Small intestine (tissue), 7 donors: Measurements from ENCODE around the gene BIRC3. TPM values are rescaled to one million over a fixed set of nuclear protein-coding genes. Genes with fewer than 3 reads are reported as not detected.

ENCODE experiments used
- DNase-seq, 2 donors: peaks; one replicate each; pipeline versions ENCODE4 v3.0.0 to v3.0.0-alpha.2; 2013
- FAIRE-seq: peaks from 2 replicates; lab custom pipeline; 2012; peaks lifted over from hg19 to GRCh38; lab: Jason Lieb, UNC
- H3K27ac ChIP-seq, 3 donors: one replicate each; pipeline ENCODE4 v1.5.1; 2013; ENCODE audit warnings: low read length in 2 of 3, mild to moderate bottlenecking in 2 of 3, control low read depth in 1 of 3, inconsistent platforms in 1 of 3, low read depth in 1 of 3, moderate library complexity in 1 of 3
- H3K27me3 ChIP-seq, 3 donors: one replicate each; pipeline ENCODE4 v1.6.1; 2013; ENCODE audit warnings: low read length in 3 of 3, inconsistent platforms in 1 of 3; ENCODE audit not compliant: control insufficient read depth in 3 of 3, insufficient read depth in 3 of 3
- H3K36me3 ChIP-seq, 3 donors: one replicate each; pipeline ENCODE4 v1.6.1; 2013; ENCODE audit warnings: low read length in 3 of 3, inconsistent platforms in 1 of 3, low read depth in 1 of 3, mild to moderate bottlenecking in 1 of 3, moderate library complexity in 1 of 3; ENCODE audit not compliant: control insufficient read depth in 3 of 3, insufficient read depth in 2 of 3
- H3K4me1 ChIP-seq, 3 donors: one replicate each; pipeline ENCODE4 v1.6.1; 2013; ENCODE audit warnings: low read length in 2 of 3, inconsistent platforms in 1 of 3, low read depth in 1 of 3, mild to moderate bottlenecking in 1 of 3, moderate library complexity in 1 of 3; ENCODE audit not compliant: control insufficient read depth in 3 of 3, insufficient read depth in 2 of 3
- H3K4me3 ChIP-seq, 3 donors: one replicate each; pipeline ENCODE4 v1.5.1; 2013; ENCODE audit warnings: low read length in 3 of 3, control low read depth in 1 of 3, inconsistent platforms in 1 of 3, low read depth in 1 of 3, mild to moderate bottlenecking in 1 of 3, moderate library complexity in 1 of 3
- H3K9me3 ChIP-seq, 2 donors: one replicate each; pipeline ENCODE4 v1.6.1; 2013; ENCODE audit warnings: low read depth in 1 of 2, low read length in 1 of 2; ENCODE audit not compliant: control insufficient read depth in 2 of 2, insufficient read depth in 1 of 2
- WGBS, 3 donors: extraction: QIAGEN DNeasy Blood & Tissue Kit; methylation state at CpG; one replicate each; pipeline ENCODE4 v1.1.7; 2013; 5-methylcytosine and 5-hydroxymethylcytosine counted together
- polyA plus RNA-seq, 4 donors: library from polyadenylated mRNA; stranded (reverse) in 3 of 4; unstranded in 1 of 4; fragments of 200-250 nt in 3 of 4; fragments of 120-200 nt in 1 of 4; gene quantifications; one replicate each; pipeline versions ENCODE4 v1.2.1 to v1.2.3, GENCODE V29; 2013
- donor health status: healthy with polysubstance abuse.
- donor health status: control.
- donor health status: control.
- donor health status: Bipolar disorder and iron deficiency.
- donor health status: healthy.

The BIRC3 gene
- polyA plus RNA-seq, 4 donors: 8.3 to 49.0 (median 29.0) TPM

DNA sequence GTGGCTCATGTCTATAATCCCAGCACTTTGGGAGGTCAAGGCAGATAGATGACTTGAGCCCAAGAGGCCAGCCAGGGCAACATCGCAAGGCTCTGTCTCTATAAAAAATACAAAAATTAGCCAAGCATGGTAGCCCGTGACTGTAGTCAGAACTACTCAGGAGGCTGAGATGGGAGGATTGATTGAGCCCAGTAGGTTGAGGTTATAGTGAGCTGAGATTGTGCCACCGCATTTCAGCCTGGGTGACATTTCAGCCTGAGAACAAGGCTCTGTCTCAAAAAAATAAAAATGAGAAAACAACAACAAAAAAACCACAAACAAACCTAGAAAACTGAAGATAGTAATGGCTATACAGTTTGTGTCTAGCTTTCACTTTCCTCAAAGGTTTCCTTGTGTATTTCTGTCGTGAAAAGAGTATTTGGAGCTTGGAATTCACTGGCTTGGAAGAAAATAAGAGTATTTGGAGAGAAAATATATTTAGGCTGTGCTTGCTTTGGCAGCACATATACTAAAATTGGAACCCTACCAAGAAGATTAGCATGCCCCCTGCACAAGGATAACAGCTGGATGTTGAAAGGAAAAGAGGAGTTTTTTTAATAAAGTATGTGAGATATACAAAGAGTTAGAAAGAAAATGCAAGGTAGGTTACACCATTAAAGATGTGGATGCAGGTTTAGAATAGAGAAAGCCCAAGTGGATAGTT is 3.9 kb upstream of the BIRC3 start:
- no peak for DNase-seq
- Histone ChIP-seq H3K4me1 (peaks cover 4 to 18% (median 5%) of the 10 kb centered on the region in 3 donors), H3K9me3 (no peaks in the 10 kb centered on the region), H3K36me3 (no peaks in the 10 kb centered on the region), H3K27ac (peak overlapping the region; percentile 32 to 97 (median 89)), H3K27me3 (no peaks in the 10 kb centered on the region), H3K4me3 (no peak overlapping the region)
- no peak for FAIRE-seq
- WGBS, 3 donors: 49 to 54% (median 51%) methylated on average over 4 of the region's 4 CpGs

GRCh38 chr11:102314784-102315183 is 2.5 kb upstream of the BIRC3 start:
- H3K36me3 ChIP-seq: no peaks in the 10 kb centered on the region
- H3K9me3 ChIP-seq: no peaks in the 10 kb centered on the region
- H3K27ac ChIP-seq: peak overlapping the region in 2 of 3 donors; percentile 20 to 58
- peaks cover 4 to 21% (median 5%) of the 10 kb centered on the region in 3 donors for H3K4me1 ChIP-seq
- H3K4me3 ChIP-seq: no peak overlapping the region
- no peak for DNase-seq
- no peak for FAIRE-seq
- WGBS, 3 donors: 18 to 68% (median 32%) methylated on average over 2 of the region's 2 CpGs
- no peaks in the 10 kb centered on the region for H3K27me3 ChIP-seq

GRCh38 chr11:102316346-102316904 is 859 bp upstream of the BIRC3 start:
- 27 to 42% (median 31%) methylated on average over 4 of the region's 4 CpGs for WGBS, 3 donors

GRCh38 chr11:102317768-102318103 is 452 bp downstream of the BIRC3 start:
- FAIRE-seq: no peak
- Histone ChIP-seq H3K27ac (peak overlapping the region; percentile 21 to 97 (median 88)), H3K36me3 (no peaks in the 10 kb centered on the region), H3K4me3 (peak overlapping the region; percentile 27 to 93 (median 54)), H3K27me3 (no peaks in the 10 kb centered on the region), H3K9me3 (no peaks in the 10 kb centered on the region), H3K4me1 (peaks cover 4 to 21% (median 5%) of the 10 kb centered on the region in 3 donors)
- WGBS, 3 donors: 8 to 23% (median 10%) methylated on average over 7 of the region's 7 CpGs
- DNase-seq: no peak

More at GRCh38 chr11:102316346-102316904, 859 bp upstream of the BIRC3 start:
- no peaks in the 10 kb centered on the region for H3K36me3 ChIP-seq
- no peak for FAIRE-seq
- H3K4me1 ChIP-seq: peaks cover 4 to 21% (median 5%) of the 10 kb centered on the region in 3 donors
- peak overlapping the region in 2 of 3 donors; percentile 24 to 76 for H3K27ac ChIP-seq
- DNase-seq: peak; percentile 19 to 44
- H3K4me3 ChIP-seq: no peak overlapping the region
- H3K27me3 ChIP-seq: no peaks in the 10 kb centered on the region
- H3K9me3 ChIP-seq: no peaks in the 10 kb centered on the region

- H3K27ac ChIP-seq: peak overlapping the region in 2 of 3 donors; percentile 22 to 97
- peak overlapping the region in 2 of 3 donors; percentile 27 to 93 for H3K4me3 ChIP-seq
- WGBS, 3 donors: 76 to 86% (median 85%) methylated on average over 1 of the region's 1 CpG
- no peaks in the 10 kb centered on the region for H3K9me3 ChIP-seq
- no peaks in the 10 kb centered on the region for H3K36me3 ChIP-seq
- no peak for DNase-seq
- H3K27me3 ChIP-seq: no peaks in the 10 kb centered on the region
- peaks cover 2 to 16% (median 4%) of the 10 kb centered on the region in 3 donors for H3K4me1 ChIP-seq
- FAIRE-seq: no peak
Observed at GRCh38 chr11:102318469-102318868, 1.2 kb downstream of the BIRC3 start.

GRCh38 chr11:102319544-102319943 is 2.3 kb downstream of the BIRC3 start:
- peaks cover 0 to under 1% (median 0%) of the 10 kb centered on the region in 3 donors for H3K36me3 ChIP-seq
- H3K4me3 ChIP-seq: peak overlapping the region in 1 of 3 donors; percentile 93
- H3K4me1 ChIP-seq: peaks cover under 1 to 7% (median 4%) of the 10 kb centered on the region in 3 donors
- H3K27me3 ChIP-seq: no peaks in the 10 kb centered on the region
- FAIRE-seq (no peak), DNase-seq (no peak)
- 61 to 81% (median 72%) methylated on average over 2 of the region's 2 CpGs for WGBS, 3 donors
- H3K27ac ChIP-seq: peak overlapping the region in 1 of 3 donors; percentile 67
- no peaks in the 10 kb centered on the region for H3K9me3 ChIP-seq

DNA sequence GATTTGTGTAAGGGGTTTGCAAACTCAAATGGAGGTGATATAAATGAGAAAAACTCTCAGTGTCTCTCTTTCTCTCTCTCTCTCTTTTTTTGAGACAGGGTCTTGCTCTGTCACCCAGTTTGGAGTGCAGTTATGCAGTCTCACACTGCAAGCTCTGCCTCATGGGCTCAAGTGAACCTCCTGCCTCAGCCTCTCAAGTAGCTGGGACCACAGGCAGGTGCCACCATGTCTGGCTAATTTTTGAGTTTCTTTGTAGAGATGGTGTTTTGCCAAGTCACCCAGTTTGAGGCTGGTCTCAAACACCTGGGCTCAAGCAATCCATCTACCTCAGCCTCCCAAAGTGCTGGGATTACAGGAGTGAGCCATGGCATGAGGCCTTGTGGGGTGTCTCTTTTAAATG is 2.9 kb downstream of the BIRC3 start:
- Histone ChIP-seq H3K27ac (peak overlapping the region in 2 of 3 donors; percentile 29 to 67), H3K27me3 (no peaks in the 10 kb centered on the region), H3K4me3 (peak overlapping the region in 1 of 3 donors; percentile 93), H3K36me3 (peaks cover 0 to 5% (median 0%) of the 10 kb centered on the region in 3 donors), H3K4me1 (peaks cover 0 to 7% (median 4%) of the 10 kb centered on the region in 3 donors), H3K9me3 (no peaks in the 10 kb centered on the region)
- DNase-seq: no peak
- FAIRE-seq: no peak

GRCh38 chr11:102320679-102321078 is 3.4 kb downstream of the BIRC3 start:
- Histone ChIP-seq H3K4me3 (no peak overlapping the region), H3K27ac (peak overlapping the region in 1 of 3 donors; percentile 4), H3K4me1 (peaks cover 0 to 7% (median 4%) of the 10 kb centered on the region in 3 donors), H3K9me3 (no peaks in the 10 kb centered on the region), H3K36me3 (peaks cover 0 to 7% (median 0%) of the 10 kb centered on the region in 3 donors), H3K27me3 (no peaks in the 10 kb centered on the region)
- DNase-seq (peak in 1 of 2 donors; percentile 24), FAIRE-seq (no peak)
